GM23338 (cell line): Measurements from ENCODE around the gene ABCC9. TPM values are rescaled to one million over a fixed set of nuclear protein-coding genes. Genes with fewer than 3 reads are reported as not detected.

Experiments used
- ATAC-seq: fragments of 200-7000 bp; cut with Tn5 transposase; 3 replicates; pipeline ENCODE4 v1.9.1; 2020
- DNase-seq: peaks from one replicate; pipeline ENCODE4 v3.0.0-alpha.2; 2015; ENCODE audit warnings: low spot score
- H2AFZ ChIP-seq: fragments of 200-600 bp; sonication (generic); 2 replicates; pipeline ENCODE4 v1.8.0; 2016; ENCODE audit warnings: antibody characterized with exemption, mild to moderate bottlenecking, moderate library complexity
- H3F3A ChIP-seq: fragments of 200-600 bp; sonication (generic); replicated peaks from 2 replicates; pipeline ENCODE4 v1.8.0; 2017; ENCODE audit warnings: antibody characterized with exemption, mixed run types, low read depth
- H3K27ac ChIP-seq: fragments of 200-600 bp; sonication (generic); 2 replicates; pipeline ENCODE4 v1.6.1; 2016; ENCODE audit warnings: low read depth
- H3K27me3 ChIP-seq: fragments of 200-600 bp; sonication (generic); 2 replicates; pipeline ENCODE4 v1.8.0; 2016; ENCODE audit warnings: mild to moderate bottlenecking, mixed run types, moderate library complexity; ENCODE audit not compliant: insufficient read depth
- H3K36me3 ChIP-seq: fragments of 200-600 bp; sonication (generic); 2 replicates; pipeline ENCODE4 v1.8.0; 2016; ENCODE audit warnings: mild to moderate bottlenecking; ENCODE audit not compliant: insufficient read depth
- H3K4me1 ChIP-seq: fragments of 200-600 bp; sonication (generic); 2 replicates; pipeline ENCODE4 v1.8.0; 2016; ENCODE audit warnings: mild to moderate bottlenecking, moderate library complexity; ENCODE audit not compliant: insufficient read depth
- H3K4me2 ChIP-seq: fragments of 200-600 bp; sonication (generic); 2 replicates; pipeline ENCODE4 v1.7.1; 2017; ENCODE audit warnings: mixed run types
- H3K4me3 ChIP-seq: fragments of 200-600 bp; sonication (generic); 2 replicates; pipeline ENCODE4 v1.6.1; 2016; ENCODE audit warnings: mixed run types
- H3K79me2 ChIP-seq: fragments of 200-600 bp; sonication (generic); replicated peaks from 2 replicates; pipeline ENCODE4 v1.8.0; 2017; ENCODE audit warnings: mild to moderate bottlenecking; ENCODE audit not compliant: insufficient read depth
- H3K9me2 ChIP-seq: fragments of 200-600 bp; sonication (generic); 2 replicates; pipeline ENCODE4 v1.8.0; 2017; ENCODE audit not compliant: insufficient read depth
- H4K20me1 ChIP-seq: fragments of 200-600 bp; sonication (generic); replicated peaks from 2 replicates; pipeline ENCODE4 v1.8.0; 2017; ENCODE audit warnings: mild to moderate bottlenecking; ENCODE audit not compliant: insufficient read depth
- H3K27ac Mint-ChIP-seq: 2 replicates; pipeline ENCODE4 v1.8.0; 2020; ENCODE audit warnings: inconsistent platforms, mild to moderate bottlenecking, moderate library complexity, mixed read lengths
- H3K27me3 Mint-ChIP-seq: 3 replicates; pipeline ENCODE4 v1.8.0; 2022; ENCODE audit warnings: low read depth, mild to moderate bottlenecking, moderate library complexity, mixed read lengths, inconsistent platforms; ENCODE audit not compliant: insufficient read depth, poor library complexity
- H3K36me3 Mint-ChIP-seq: 3 replicates; pipeline ENCODE4 v1.8.0; 2021; ENCODE audit warnings: low read depth, mild to moderate bottlenecking, inconsistent platforms, moderate library complexity, mixed read lengths
- H3K4me1 Mint-ChIP-seq: 3 replicates; pipeline ENCODE4 v1.8.0; 2020; ENCODE audit warnings: mild to moderate bottlenecking, inconsistent platforms, mixed read lengths
- H3K4me3 Mint-ChIP-seq: 3 replicates; pipeline ENCODE4 v1.8.0; 2021; ENCODE audit warnings: moderate library complexity, mild to moderate bottlenecking, inconsistent platforms, mixed read lengths
- H3K9me3 Mint-ChIP-seq: 3 replicates; pipeline ENCODE4 v1.8.0; 2020; ENCODE audit warnings: moderate library complexity, mild to moderate bottlenecking, inconsistent platforms, mixed read lengths
- ETS1 ChIP-seq: IDR thresholded peaks from 2 replicates; pipeline ENCODE4 v1.6.1; 2016; ENCODE audit warnings: antibody characterized with exemption
- EZH2 ChIP-seq: fragments of 200-600 bp; sonication (generic); IDR thresholded peaks from one replicate; pipeline ENCODE4 v1.8.0; 2017; ENCODE audit warnings: antibody characterized with exemption, mild to moderate bottlenecking, low read depth; ENCODE audit not compliant: unreplicated experiment
- NANOG ChIP-seq: IDR thresholded peaks from 2 replicates; pipeline ENCODE4 v1.6.1; 2016; ENCODE audit warnings: antibody characterized with exemption, borderline replicate concordance
- POLR2AphosphoS5 ChIP-seq: IDR thresholded peaks from 2 replicates; pipeline ENCODE4 v1.6.1; 2016; ENCODE audit warnings: antibody characterized with exemption, low read depth
- STAT1 ChIP-seq: IDR thresholded peaks from one replicate; pipeline ENCODE4 v1.6.1; 2016; ENCODE audit warnings: antibody characterized with exemption; ENCODE audit not compliant: unreplicated experiment
- ZNF114 ChIP-seq: fragments of 250-450 bp; sonication (Bioruptor Pico); IDR thresholded peaks from 2 replicates; pipeline ENCODE4 v1.5.0; 2020; ENCODE audit warnings: mild to moderate bottlenecking, moderate library complexity
- ZNF331 ChIP-seq: fragments of 250-450 bp; sonication (Bioruptor Pico); IDR thresholded peaks from 2 replicates; pipeline ENCODE4 v1.5.0; 2020; ENCODE audit warnings: low read depth, mild to moderate bottlenecking, moderate library complexity
- ZNF462 ChIP-seq: fragments of 250-450 bp; sonication (Bioruptor Pico); IDR thresholded peaks from 2 replicates; pipeline ENCODE4 v1.5.0; 2020; ENCODE audit warnings: mild to moderate bottlenecking, moderate library complexity
- polyA plus RNA-seq: library from polyadenylated mRNA; unstranded; fragments of >200 nt; fragmentation: Nextera tagmentation; extraction: Ambion mirVana; gene quantifications from 2 replicates; pipeline ENCODE4 v1.2.1, GENCODE V29; 2016
- total RNA-seq: library from RNA; depleted of rRNA; stranded (reverse); fragments of >200 nt; shearing (Covaris generic); gene quantifications from 2 replicates; pipeline ENCODE4 v1.2.3, GENCODE V29; 2014

ABCC9 gene
- total and polyA plus RNA-seq, 2 experiments from 2014 or later, result not detected

GRCh38 chr12:21756699-21757098, 184.5 kb downstream of the ABCC9 start (continued):
- TF ChIP-seq ZNF462 (CRISPR knock-in tag) (no peak), ETS1 (no peak), STAT1 (no peak), POLR2AphosphoS5 (no peak), NANOG (no peak), ZNF331 (CRISPR knock-in tag) (no peak), ZNF114 (CRISPR knock-in tag) (no peak)

DNA sequence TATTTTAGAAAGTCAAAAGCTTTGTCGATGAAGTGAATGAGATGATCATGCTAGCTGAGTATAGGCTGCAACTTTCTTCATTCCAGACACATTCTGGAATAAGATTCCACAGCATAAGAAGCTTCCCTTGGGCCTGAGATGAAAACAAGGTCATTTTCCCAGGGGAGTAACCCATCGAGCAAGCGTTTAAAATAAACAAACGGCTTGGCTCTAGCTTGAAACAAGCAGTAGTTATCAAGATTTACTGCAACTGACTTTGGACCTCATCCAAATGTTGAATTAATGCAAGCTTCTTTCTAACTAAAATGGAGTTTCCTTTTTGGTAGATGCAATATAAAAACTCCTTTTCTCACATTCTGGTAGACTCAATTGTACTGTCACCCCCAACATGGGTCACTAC, 189.7 kb downstream of the ABCC9 start:
- H3K36me3 Mint-ChIP-seq, result no peaks in the 10 kb centered on the region
- no peak overlapping the region for H3K4me3 ChIP-seq
- no peak overlapping the region for H3K27ac ChIP-seq
- H3K27me3 Mint-ChIP-seq, result no peaks in the 10 kb centered on the region
- no peaks in the 10 kb centered on the region for H3K36me3 ChIP-seq
- no peak for ATAC-seq
- no peaks in the 10 kb centered on the region for H4K20me1 ChIP-seq
- H3K9me2 ChIP-seq, result no peaks in the 10 kb centered on the region
- no peaks in the 10 kb centered on the region for H3F3A ChIP-seq
- no peak overlapping the region for H2AFZ ChIP-seq
- H3K79me2 ChIP-seq, result no peaks in the 10 kb centered on the region
- H3K27ac Mint-ChIP-seq, result no peak overlapping the region
- no peaks in the 10 kb centered on the region; the same call in 2 of the 3 replicates for H3K4me1 Mint-ChIP-seq
- H3K4me2 ChIP-seq, result no peak overlapping the region
- H3K9me3 Mint-ChIP-seq, result no peaks in the 10 kb centered on the region
- no peaks in the 10 kb centered on the region for H3K27me3 ChIP-seq
- no peak overlapping the region for H3K4me3 Mint-ChIP-seq
- DNase-seq, result no peak
- H3K4me1 ChIP-seq, result no peaks in the 10 kb centered on the region
- TF ChIP-seq EZH2 (no peak), ETS1 (no peak), ZNF114 (CRISPR knock-in tag) (no peak), STAT1 (no peak)
